B cell (primary cell): ENCODE results near the gene KRT9. TPM values are rescaled to one million over a fixed set of nuclear protein-coding genes. Genes with fewer than 3 reads are reported as not detected.

Source experiments
- ATAC-seq: fragments of 200-7000 bp; cut with Tn5 transposase; one replicate; pipeline ENCODE4 v1.10.0; 2021; ENCODE audit warnings: low read depth, mild to moderate bottlenecking, moderate number of reproducible peaks, moderate library complexity
- CTCF ChIA-PET: fragments of 350-600 bp; sonication (Branson Sonifier 250); formaldehyde crosslinking; loops from one replicate; lab custom pipeline; 2021; ENCODE audit warnings: antibody characterized with exemption, inconsistent platforms; lab: Charles Lee
- POLR2A ChIA-PET: fragments of 350-600 bp; sonication (Branson Sonifier 250); formaldehyde crosslinking; loops from one replicate; lab custom pipeline; 2021; ENCODE audit warnings: antibody characterized with exemption; lab: Charles Lee
- DNase-seq: peaks from one replicate; pipeline ENCODE4 v3.0.0; 2013
- H2AFZ ChIP-seq: 2 replicates; pipeline ENCODE4 v1.6.1; 2012; ENCODE audit warnings: mild to moderate bottlenecking, low read depth, low read length; ENCODE audit not compliant: insufficient read depth, poor library complexity, severe bottlenecking
- H3K27ac ChIP-seq, 2 donors: 1 replicate in 1 of 2; 2 replicates in 1 of 2; pipeline ENCODE4 v1.5.1; 2012 to 2013; ENCODE audit warnings: low read length in 2 of 2, mild to moderate bottlenecking in 2 of 2, moderate library complexity in 1 of 2
- H3K27me3 ChIP-seq, 4 experiments: fragments of 200-600 bp in 1 of 4; sonication (generic) in 1 of 4; replicated peaks in 1 of 4; 1 replicate in 2 of 4; 2 replicates in 2 of 4; pipeline versions ENCODE4 v1.6.1 to v1.7.0; 2013 to 2016; ENCODE audit warnings: low read length in 3 of 4, mild to moderate bottlenecking in 2 of 4, mixed read lengths in 1 of 4, moderate library complexity in 1 of 4; ENCODE audit not compliant: insufficient read depth in 4 of 4, control insufficient read depth in 3 of 4; ENCODE audit errors: control extremely low read depth in 1 of 4
- H3K36me3 ChIP-seq, 2 experiments: replicated peaks in 1 of 2; 1 replicate in 1 of 2; 2 replicates in 1 of 2; pipeline versions ENCODE4 v1.6.1 to v1.7.1; 2013; ENCODE audit warnings: low read length in 1 of 2; ENCODE audit not compliant: insufficient read depth in 2 of 2, control insufficient read depth in 1 of 2; ENCODE audit errors: control extremely low read depth in 1 of 2, extremely low read depth in 1 of 2
- H3K4me1 ChIP-seq, 2 donors: fragments of 200-600 bp in 1 of 2; sonication (generic) in 1 of 2; 1 replicate in 1 of 2; 2 replicates in 1 of 2; pipeline versions ENCODE4 v1.5.1 to v1.6.1; 2013 to 2017; ENCODE audit warnings: low read length in 2 of 2; ENCODE audit not compliant: control insufficient read depth in 2 of 2, insufficient read depth in 2 of 2
- H3K4me2 ChIP-seq: replicated peaks from 2 replicates; pipeline ENCODE3; 2012; ENCODE audit warnings: mild to moderate bottlenecking, low read depth, low read length; ENCODE audit not compliant: poor library complexity, severe bottlenecking
- H3K4me3 ChIP-seq, 5 experiments: fragments of 200-600 bp in 1 of 5; sonication (generic) in 1 of 5; 1 replicate in 3 of 5; 2 replicates in 2 of 5; pipeline versions ENCODE4 v1.5.1 to v1.7.0; 2011 to 2016; ENCODE audit warnings: low read length in 4 of 5, mild to moderate bottlenecking in 4 of 5, low read depth in 2 of 5, control low read depth in 1 of 5, moderate library complexity in 1 of 5; ENCODE audit not compliant: insufficient read depth in 1 of 5; ENCODE audit errors: control extremely low read depth in 1 of 5, extremely low read depth in 1 of 5
- H3K79me2 ChIP-seq: fragments of 200-600 bp; sonication (generic); one replicate; pipeline ENCODE4 v1.6.0; 2016; ENCODE audit warnings: low read length; ENCODE audit not compliant: control insufficient read depth, insufficient read depth
- H3K9ac ChIP-seq: fragments of 200-600 bp; sonication (generic); 2 replicates; pipeline ENCODE4 v1.6.1; 2017; ENCODE audit warnings: mild to moderate bottlenecking, low read length, moderate library complexity
- H3K9me3 ChIP-seq, 3 donors: one replicate each; pipeline versions ENCODE4 v1.6.1 to v1.7.1; 2013; ENCODE audit warnings: low read length in 2 of 3; ENCODE audit not compliant: control insufficient read depth in 2 of 3, insufficient read depth in 1 of 3; ENCODE audit errors: control extremely low read depth in 1 of 3
- H4K20me1 ChIP-seq: 2 replicates; pipeline ENCODE4 v1.6.0; 2012; ENCODE audit warnings: mild to moderate bottlenecking, low read length; ENCODE audit not compliant: insufficient read depth, control insufficient read depth, poor library complexity, severe bottlenecking
- H3K27ac Mint-ChIP-seq: one replicate; pipeline ENCODE4 v1.8.0; 2021; ENCODE audit warnings: mixed read lengths
- H3K27me3 Mint-ChIP-seq: one replicate; pipeline ENCODE4 v1.8.0; 2021; ENCODE audit warnings: mixed read lengths
- H3K4me1 Mint-ChIP-seq: one replicate; pipeline ENCODE4 v1.8.0; 2021; ENCODE audit warnings: mixed read lengths
- H3K4me3 Mint-ChIP-seq: one replicate; pipeline ENCODE4 v1.8.0; 2021; ENCODE audit warnings: mixed read lengths
- H3K9me3 Mint-ChIP-seq: one replicate; pipeline ENCODE4 v1.8.0; 2022; ENCODE audit warnings: mixed read lengths; ENCODE audit not compliant: insufficient read depth
- EZH2 ChIP-seq: IDR thresholded peaks from 2 replicates; pipeline ENCODE4 v1.6.1; 2012; ENCODE audit warnings: borderline replicate concordance, low read depth, mild to moderate bottlenecking, moderate library complexity, low read length; ENCODE audit not compliant: insufficient read depth, poor library complexity, severe bottlenecking
- WGBS: methylation state at CpG from one replicate; pipeline ENCODE4 v1.1.5; 2013; ENCODE audit warnings: missing lambda C conversion rate; ENCODE audit not compliant: insufficient coverage; 5-methylcytosine and 5-hydroxymethylcytosine counted together
- intact Hi-C: fragments of 100-400 bp; cut with micrococcal nuclease; formaldehyde crosslinking; loops from one replicate; pipeline ENCODE4 v1.10.0; 2022
- polyA plus RNA-seq: library from polyadenylated mRNA; depleted of rRNA; stranded (reverse); fragments of >200 nt; gene quantifications from 2 replicates; pipeline ENCODE4 v1.2.3, GENCODE V29; 2012
- total RNA-seq, 2 donors: library from RNA; stranded (reverse); fragments of 120-200 nt in 1 of 2; gene quantifications; 1 replicate in 1 of 2; 2 replicates in 1 of 2; pipeline versions ENCODE4 v1.2.3 to v1.2.4, GENCODE V29; 2013 to 2022
- TF ChIP-seq, protein P1 (sequence below): fragments of 200-600 bp; IDR thresholded peaks from one replicate; pipeline ENCODE4 v1.8.0; 2022; ENCODE audit warnings: antibody characterized with exemption, mild to moderate bottlenecking

KRT9 gene
- total and polyA plus RNA-seq, 2 donors (not counting 1 experiment from before 2014, with no cell fraction given), result not detected

DNA sequence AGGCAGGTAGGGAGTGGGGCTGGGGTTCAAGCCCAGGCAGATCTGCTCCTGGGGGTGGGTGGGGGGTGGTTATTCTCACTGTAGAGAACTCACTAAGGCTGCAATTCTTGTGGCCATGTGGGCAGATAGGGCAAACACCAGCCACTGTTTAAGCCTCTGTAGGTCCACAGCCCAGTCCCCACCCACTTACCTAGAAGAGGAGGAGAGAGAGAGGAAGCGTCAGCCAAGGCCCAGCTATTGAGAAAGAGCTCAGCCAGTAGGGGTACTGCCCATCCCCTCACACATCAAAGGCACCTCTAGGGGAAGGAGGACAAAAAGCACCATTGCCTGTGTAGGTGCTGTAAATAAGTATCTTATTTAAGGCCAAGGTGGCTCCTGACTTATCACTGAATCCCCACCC lies 27.8 kb upstream of the KRT9 start:
- H3K9ac ChIP-seq, result no peak overlapping the region
- H3K4me3 Mint-ChIP-seq, result no peak overlapping the region
- ATAC-seq (no peak), DNase-seq (no peak)
- no peaks in the 10 kb centered on the region for H3K4me1 ChIP-seq
- H3K79me2 ChIP-seq, result no peaks in the 10 kb centered on the region
- ChIA-PET POLR2A (no interaction called here), CTCF (no interaction called here)
- no peaks in the 10 kb centered on the region for H4K20me1 ChIP-seq
- intact Hi-C loops, result no loop called here
- no peak overlapping the region for H3K27ac ChIP-seq
- H3K27me3 Mint-ChIP-seq, result peaks cover 38% of the 10 kb centered on the region
- no CpG with 5 or more reads among the region's 1 CpG for WGBS
- H3K4me3 ChIP-seq, result no peak overlapping the region
- H3K4me2 ChIP-seq, result no peak overlapping the region
- no peaks in the 10 kb centered on the region for H3K4me1 Mint-ChIP-seq
- H3K9me3 Mint-ChIP-seq, result no peaks in the 10 kb centered on the region
- TF ChIP-seq, protein P1, sequence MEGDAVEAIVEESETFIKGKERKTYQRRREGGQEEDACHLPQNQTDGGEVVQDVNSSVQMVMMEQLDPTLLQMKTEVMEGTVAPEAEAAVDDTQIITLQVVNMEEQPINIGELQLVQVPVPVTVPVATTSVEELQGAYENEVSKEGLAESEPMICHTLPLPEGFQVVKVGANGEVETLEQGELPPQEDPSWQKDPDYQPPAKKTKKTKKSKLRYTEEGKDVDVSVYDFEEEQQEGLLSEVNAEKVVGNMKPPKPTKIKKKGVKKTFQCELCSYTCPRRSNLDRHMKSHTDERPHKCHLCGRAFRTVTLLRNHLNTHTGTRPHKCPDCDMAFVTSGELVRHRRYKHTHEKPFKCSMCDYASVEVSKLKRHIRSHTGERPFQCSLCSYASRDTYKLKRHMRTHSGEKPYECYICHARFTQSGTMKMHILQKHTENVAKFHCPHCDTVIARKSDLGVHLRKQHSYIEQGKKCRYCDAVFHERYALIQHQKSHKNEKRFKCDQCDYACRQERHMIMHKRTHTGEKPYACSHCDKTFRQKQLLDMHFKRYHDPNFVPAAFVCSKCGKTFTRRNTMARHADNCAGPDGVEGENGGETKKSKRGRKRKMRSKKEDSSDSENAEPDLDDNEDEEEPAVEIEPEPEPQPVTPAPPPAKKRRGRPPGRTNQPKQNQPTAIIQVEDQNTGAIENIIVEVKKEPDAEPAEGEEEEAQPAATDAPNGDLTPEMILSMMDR, result no peak
- no peak for TF ChIP-seq EZH2
- no peak overlapping the region for H2AFZ ChIP-seq
- peaks cover 0 to 4% (median 0%) of the 10 kb centered on the region in 3 donors for H3K9me3 ChIP-seq
- no peaks in the 10 kb centered on the region for H3K27me3 ChIP-seq
- no peak overlapping the region for H3K27ac Mint-ChIP-seq
- no peaks in the 10 kb centered on the region for H3K36me3 ChIP-seq

DNA sequence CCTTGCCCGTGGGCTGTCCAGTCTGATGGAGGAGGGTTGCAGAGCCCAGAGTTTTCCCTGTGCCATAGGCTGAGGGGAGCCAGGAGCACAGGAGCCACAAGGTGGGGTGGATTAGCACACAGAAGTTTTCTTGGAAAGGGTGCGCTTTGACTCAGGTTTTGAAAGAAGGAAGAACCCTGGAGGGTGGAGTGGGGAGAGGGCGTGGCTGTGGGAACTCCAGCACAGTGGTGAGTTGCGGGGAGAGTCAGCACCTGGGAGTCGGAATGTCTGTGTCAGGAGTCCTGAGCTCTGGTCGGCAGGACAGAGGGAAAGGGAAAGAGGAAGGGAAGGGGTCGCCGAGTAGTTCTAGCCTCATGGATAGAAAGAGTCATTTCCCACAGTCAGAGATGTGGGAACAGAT lies 23.7 kb upstream of the KRT9 start:
- H3K27me3 ChIP-seq, result no peaks in the 10 kb centered on the region
- no peak for ATAC-seq
- H2AFZ ChIP-seq, result no peak overlapping the region
- TF ChIP-seq, protein P1, result no peak
- TF ChIP-seq EZH2, result no peak
- H3K4me1 ChIP-seq, result no peaks in the 10 kb centered on the region
- no peaks in the 10 kb centered on the region for H3K9me3 Mint-ChIP-seq
- H3K9me3 ChIP-seq, result peaks cover 0 to 4% (median 0%) of the 10 kb centered on the region in 3 donors
- H3K79me2 ChIP-seq, result no peaks in the 10 kb centered on the region
- CTCF ChIA-PET, result no interaction called here
- WGBS, result 78% methylated on average over 6 of the region's 8 CpGs
- no peak overlapping the region for H3K4me3 Mint-ChIP-seq
- no peaks in the 10 kb centered on the region for H3K36me3 ChIP-seq
- no peak overlapping the region for H3K9ac ChIP-seq
- H4K20me1 ChIP-seq, result no peaks in the 10 kb centered on the region
- no peak overlapping the region for H3K27ac Mint-ChIP-seq
- intact Hi-C loops, result no loop called here
- DNase-seq, result no peak
- H3K4me2 ChIP-seq, result no peak overlapping the region
- no peak overlapping the region for H3K27ac ChIP-seq
- H3K27me3 Mint-ChIP-seq, result peaks cover 28% of the 10 kb centered on the region
- POLR2A ChIA-PET, result no interaction called here
- H3K4me1 Mint-ChIP-seq, result no peaks in the 10 kb centered on the region
- H3K4me3 ChIP-seq, result no peak overlapping the region
